Neural cell (in vitro differentiated cells): ENCODE measurements around the gene KIF16B. TPM values are rescaled to one million over a fixed set of nuclear protein-coding genes. Genes with fewer than 3 reads are reported as not detected.

Experiments used
- H2AFZ ChIP-seq: fragments of 200-600, 300-800 bp; sonication (generic), shearing (Covaris generic); 2 replicates; pipeline ENCODE4 v1.6.0; 2014; ENCODE audit warnings: low read depth, mild to moderate bottlenecking, antibody characterized with exemption, low read length, moderate library complexity
- H3F3A ChIP-seq: fragments of 200-600 bp; shearing (Covaris generic); 2 replicates; pipeline ENCODE4 v1.6.1; 2016; ENCODE audit warnings: mild to moderate bottlenecking, moderate library complexity, mixed read lengths, antibody characterized with exemption, low read length; ENCODE audit not compliant: insufficient read depth, poor library complexity, severe bottlenecking
- H3K27ac ChIP-seq: fragments of 200-600, 300-800 bp; sonication (generic), shearing (Covaris generic); 2 replicates; pipeline ENCODE4 v1.5.1; 2014; ENCODE audit warnings: mild to moderate bottlenecking, low read length, moderate library complexity
- H3K27me3 ChIP-seq: fragments of 300-800, 200-600 bp; sonication (generic), shearing (Covaris generic); 2 replicates; pipeline ENCODE4 v1.6.0; 2014; ENCODE audit warnings: mild to moderate bottlenecking, low read depth, low read length, moderate library complexity; ENCODE audit not compliant: insufficient read depth
- H3K36me3 ChIP-seq: fragments of 300-800, 200-600 bp; sonication (generic), shearing (Covaris generic); 2 replicates; pipeline ENCODE4 v1.5.1; 2014; ENCODE audit warnings: mild to moderate bottlenecking, antibody characterized with exemption, low read length, moderate library complexity; ENCODE audit not compliant: insufficient read depth
- H3K4me2 ChIP-seq: fragments of 300-800, 200-600 bp; sonication (generic), shearing (Covaris generic); 2 replicates; pipeline ENCODE4 v1.6.0; 2014; ENCODE audit warnings: mild to moderate bottlenecking, low read length
- H3K4me3 ChIP-seq: fragments of 300-800, 200-600 bp; sonication (generic), shearing (Covaris generic); 2 replicates; pipeline ENCODE4 v1.5.1; 2014; ENCODE audit warnings: mild to moderate bottlenecking, low read length, moderate library complexity
- H3K79me2 ChIP-seq: fragments of 200-600 bp; shearing (Covaris generic); replicated peaks from 2 replicates; pipeline ENCODE4 v1.6.0; 2014; ENCODE audit warnings: mild to moderate bottlenecking, low read length, moderate library complexity; ENCODE audit not compliant: insufficient read depth
- H3K9ac ChIP-seq: fragments of 300-800, 200-600 bp; sonication (generic), shearing (Covaris generic); 2 replicates; pipeline ENCODE4 v1.6.1; 2016; ENCODE audit warnings: mild to moderate bottlenecking, low read length, mixed read lengths
- H3K9me2 ChIP-seq: fragments of 200-600 bp; shearing (Covaris generic); 2 replicates; pipeline ENCODE4 v1.6.1; 2016; ENCODE audit warnings: mild to moderate bottlenecking, low read length, mixed read lengths; ENCODE audit not compliant: insufficient read depth
- H3K9me3 ChIP-seq: fragments of 200-600, 300-800 bp; sonication (generic), shearing (Covaris generic); 2 replicates; pipeline ENCODE4 v1.6.1; 2016; ENCODE audit warnings: mild to moderate bottlenecking, mixed run types, low read length, moderate library complexity, mixed read lengths
- H4K20me1 ChIP-seq: fragments of 200-600 bp; shearing (Covaris generic); 2 replicates; pipeline ENCODE4 v1.6.1; 2016; ENCODE audit warnings: mild to moderate bottlenecking, mixed run types; ENCODE audit not compliant: insufficient read depth
- EP300 ChIP-seq: fragments of 450-650 bp; conservative IDR thresholded peaks from 2 replicates; pipeline ENCODE4 v1.6.1; 2014; ENCODE audit warnings: antibody characterized with exemption, mild to moderate bottlenecking, moderate library complexity; ENCODE audit not compliant: poor library complexity, severe bottlenecking
- EZH2 ChIP-seq: fragments of 200-600, 300-800 bp; shearing (Covaris generic), sonication (generic); IDR thresholded peaks from 2 replicates; pipeline ENCODE4 v1.6.1; 2014; ENCODE audit warnings: antibody characterized with exemption, low read length, borderline replicate concordance, mild to moderate bottlenecking; ENCODE audit not compliant: insufficient read depth, poor library complexity, severe bottlenecking
- MXI1 ChIP-seq: fragments of 450-650 bp; conservative IDR thresholded peaks from 2 replicates; pipeline ENCODE4 v1.6.1; 2014; ENCODE audit warnings: antibody characterized with exemption, mild to moderate bottlenecking; ENCODE audit not compliant: poor library complexity, severe bottlenecking
- POLR2AphosphoS5 ChIP-seq: IDR thresholded peaks from 2 replicates; pipeline ENCODE4 v1.6.1; 2012
- RAD21 ChIP-seq: fragments of 450-650 bp; conservative IDR thresholded peaks from 2 replicates; pipeline ENCODE4 v1.6.1; 2014; ENCODE audit warnings: antibody characterized with exemption, mild to moderate bottlenecking, moderate library complexity
- SMC3 ChIP-seq: fragments of 450-650 bp; conservative IDR thresholded peaks from 2 replicates; pipeline ENCODE4 v1.6.1; 2014; ENCODE audit warnings: antibody characterized with exemption, mild to moderate bottlenecking, moderate library complexity; ENCODE audit not compliant: poor library complexity
- TAF1 ChIP-seq: IDR thresholded peaks from 2 replicates; pipeline ENCODE4 v1.6.1; 2012; ENCODE audit warnings: low read depth
- polyA plus RNA-seq: library from polyadenylated mRNA; depleted of rRNA; stranded (reverse); fragments of >200 nt; gene quantifications from 2 replicates; pipeline ENCODE4 v1.2.3, GENCODE V29; 2014
- TF ChIP-seq, protein P1 (sequence below): IDR thresholded peaks from 2 replicates; pipeline ENCODE4 v1.6.1; 2012; ENCODE audit warnings: borderline replicate concordance
- TF ChIP-seq, protein P2 (sequence below): fragments of 450-650 bp; IDR thresholded peaks from 2 replicates; pipeline ENCODE4 v1.5.1; 2014; ENCODE audit warnings: antibody characterized with exemption, mild to moderate bottlenecking, moderate library complexity; ENCODE audit not compliant: poor library complexity, severe bottlenecking

Gene KIF16B
- polyA plus RNA-seq, 1 donor from 2014 or later = 3.8 TPM

DNA sequence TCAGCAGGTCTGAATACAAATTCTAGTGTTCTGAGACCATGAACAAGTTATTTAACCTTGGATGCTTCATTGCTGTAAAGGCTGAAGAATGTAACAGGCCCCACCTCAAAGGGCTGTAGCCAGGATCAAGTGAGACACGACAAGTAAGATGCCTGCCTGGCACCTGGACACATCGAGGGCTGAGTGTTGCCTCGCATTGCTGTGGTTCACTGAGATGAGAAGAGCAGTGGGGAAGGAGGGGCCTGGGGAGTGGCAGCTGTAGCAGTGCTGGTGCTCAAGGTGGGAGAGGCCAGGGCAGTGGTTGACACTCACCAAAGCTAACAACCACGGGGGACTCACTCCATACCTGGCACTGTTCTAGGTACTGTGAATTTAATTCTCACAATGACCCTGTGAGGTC lies 187.8 kb downstream of the KIF16B start:
- no peaks in the 10 kb centered on the region for H3K79me2 ChIP-seq
- no peaks in the 10 kb centered on the region for H4K20me1 ChIP-seq
- no peak overlapping the region for H2AFZ ChIP-seq
- no peak overlapping the region for H3K4me2 ChIP-seq
- TF ChIP-seq, protein P1, sequence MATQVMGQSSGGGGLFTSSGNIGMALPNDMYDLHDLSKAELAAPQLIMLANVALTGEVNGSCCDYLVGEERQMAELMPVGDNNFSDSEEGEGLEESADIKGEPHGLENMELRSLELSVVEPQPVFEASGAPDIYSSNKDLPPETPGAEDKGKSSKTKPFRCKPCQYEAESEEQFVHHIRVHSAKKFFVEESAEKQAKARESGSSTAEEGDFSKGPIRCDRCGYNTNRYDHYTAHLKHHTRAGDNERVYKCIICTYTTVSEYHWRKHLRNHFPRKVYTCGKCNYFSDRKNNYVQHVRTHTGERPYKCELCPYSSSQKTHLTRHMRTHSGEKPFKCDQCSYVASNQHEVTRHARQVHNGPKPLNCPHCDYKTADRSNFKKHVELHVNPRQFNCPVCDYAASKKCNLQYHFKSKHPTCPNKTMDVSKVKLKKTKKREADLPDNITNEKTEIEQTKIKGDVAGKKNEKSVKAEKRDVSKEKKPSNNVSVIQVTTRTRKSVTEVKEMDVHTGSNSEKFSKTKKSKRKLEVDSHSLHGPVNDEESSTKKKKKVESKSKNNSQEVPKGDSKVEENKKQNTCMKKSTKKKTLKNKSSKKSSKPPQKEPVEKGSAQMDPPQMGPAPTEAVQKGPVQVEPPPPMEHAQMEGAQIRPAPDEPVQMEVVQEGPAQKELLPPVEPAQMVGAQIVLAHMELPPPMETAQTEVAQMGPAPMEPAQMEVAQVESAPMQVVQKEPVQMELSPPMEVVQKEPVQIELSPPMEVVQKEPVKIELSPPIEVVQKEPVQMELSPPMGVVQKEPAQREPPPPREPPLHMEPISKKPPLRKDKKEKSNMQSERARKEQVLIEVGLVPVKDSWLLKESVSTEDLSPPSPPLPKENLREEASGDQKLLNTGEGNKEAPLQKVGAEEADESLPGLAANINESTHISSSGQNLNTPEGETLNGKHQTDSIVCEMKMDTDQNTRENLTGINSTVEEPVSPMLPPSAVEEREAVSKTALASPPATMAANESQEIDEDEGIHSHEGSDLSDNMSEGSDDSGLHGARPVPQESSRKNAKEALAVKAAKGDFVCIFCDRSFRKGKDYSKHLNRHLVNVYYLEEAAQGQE = no peak
- TF ChIP-seq EP300 = no peak
- TF ChIP-seq, protein P2, sequence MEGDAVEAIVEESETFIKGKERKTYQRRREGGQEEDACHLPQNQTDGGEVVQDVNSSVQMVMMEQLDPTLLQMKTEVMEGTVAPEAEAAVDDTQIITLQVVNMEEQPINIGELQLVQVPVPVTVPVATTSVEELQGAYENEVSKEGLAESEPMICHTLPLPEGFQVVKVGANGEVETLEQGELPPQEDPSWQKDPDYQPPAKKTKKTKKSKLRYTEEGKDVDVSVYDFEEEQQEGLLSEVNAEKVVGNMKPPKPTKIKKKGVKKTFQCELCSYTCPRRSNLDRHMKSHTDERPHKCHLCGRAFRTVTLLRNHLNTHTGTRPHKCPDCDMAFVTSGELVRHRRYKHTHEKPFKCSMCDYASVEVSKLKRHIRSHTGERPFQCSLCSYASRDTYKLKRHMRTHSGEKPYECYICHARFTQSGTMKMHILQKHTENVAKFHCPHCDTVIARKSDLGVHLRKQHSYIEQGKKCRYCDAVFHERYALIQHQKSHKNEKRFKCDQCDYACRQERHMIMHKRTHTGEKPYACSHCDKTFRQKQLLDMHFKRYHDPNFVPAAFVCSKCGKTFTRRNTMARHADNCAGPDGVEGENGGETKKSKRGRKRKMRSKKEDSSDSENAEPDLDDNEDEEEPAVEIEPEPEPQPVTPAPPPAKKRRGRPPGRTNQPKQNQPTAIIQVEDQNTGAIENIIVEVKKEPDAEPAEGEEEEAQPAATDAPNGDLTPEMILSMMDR = no peak
- TF ChIP-seq SMC3 = no peak
- no peak for TF ChIP-seq POLR2AphosphoS5
- no peak for TF ChIP-seq RAD21
- no peak for TF ChIP-seq EZH2
- no peak for TF ChIP-seq TAF1
- no peak for TF ChIP-seq MXI1
- no peak overlapping the region for H3K9ac ChIP-seq
- H3K27me3 ChIP-seq = no peaks in the 10 kb centered on the region
- H3K27ac ChIP-seq = no peak overlapping the region
- H3K9me3 ChIP-seq = no peaks in the 10 kb centered on the region
- no peak overlapping the region for H3K4me3 ChIP-seq
- H3K36me3 ChIP-seq = no peaks in the 10 kb centered on the region
- H3K9me2 ChIP-seq = no peaks in the 10 kb centered on the region
- no peaks in the 10 kb centered on the region for H3F3A ChIP-seq

DNA sequence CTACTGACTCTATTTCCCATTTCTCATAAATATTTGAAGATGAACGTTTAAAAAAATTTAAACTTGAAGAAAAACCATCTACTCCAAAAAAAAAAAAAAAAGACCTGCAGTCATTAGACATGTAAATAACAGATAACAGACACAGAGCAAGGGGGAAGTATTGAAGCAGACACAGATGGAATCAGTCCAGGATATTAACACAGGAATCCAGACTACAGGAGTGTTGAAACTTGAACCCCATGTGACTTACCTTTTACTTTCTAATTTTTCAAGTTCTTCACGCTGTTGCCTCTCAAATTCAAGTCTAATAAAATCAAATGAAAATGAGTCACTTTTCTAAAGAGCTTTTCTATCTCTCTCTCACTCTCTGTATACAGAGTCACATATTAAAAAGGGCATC lies 191.8 kb downstream of the KIF16B start:
- H4K20me1 ChIP-seq = no peaks in the 10 kb centered on the region
- TF ChIP-seq, protein P1 = no peak
- TF ChIP-seq RAD21 (no peak), TAF1 (no peak)
- no peaks in the 10 kb centered on the region for H3K36me3 ChIP-seq
- H3K9me2 ChIP-seq = no peaks in the 10 kb centered on the region
- H3K9ac ChIP-seq = no peak overlapping the region
- no peaks in the 10 kb centered on the region for H3K9me3 ChIP-seq
- no peak overlapping the region for H3K4me3 ChIP-seq
- no peak overlapping the region for H3K4me2 ChIP-seq
- H3K27me3 ChIP-seq = no peaks in the 10 kb centered on the region
- no peaks in the 10 kb centered on the region for H3F3A ChIP-seq
- no peak overlapping the region for H3K27ac ChIP-seq
- H2AFZ ChIP-seq = no peak overlapping the region
- H3K79me2 ChIP-seq = no peaks in the 10 kb centered on the region
